ENCODE data around the gene IARS2. TPM values are rescaled to one million over a fixed set of nuclear protein-coding genes. Genes with fewer than 3 reads are reported as not detected.

IARS2 gene
- polyA plus RNA-seq (2012; ENCODE audit: insufficient read length, low read depth): 45.4 TPM

DNA sequence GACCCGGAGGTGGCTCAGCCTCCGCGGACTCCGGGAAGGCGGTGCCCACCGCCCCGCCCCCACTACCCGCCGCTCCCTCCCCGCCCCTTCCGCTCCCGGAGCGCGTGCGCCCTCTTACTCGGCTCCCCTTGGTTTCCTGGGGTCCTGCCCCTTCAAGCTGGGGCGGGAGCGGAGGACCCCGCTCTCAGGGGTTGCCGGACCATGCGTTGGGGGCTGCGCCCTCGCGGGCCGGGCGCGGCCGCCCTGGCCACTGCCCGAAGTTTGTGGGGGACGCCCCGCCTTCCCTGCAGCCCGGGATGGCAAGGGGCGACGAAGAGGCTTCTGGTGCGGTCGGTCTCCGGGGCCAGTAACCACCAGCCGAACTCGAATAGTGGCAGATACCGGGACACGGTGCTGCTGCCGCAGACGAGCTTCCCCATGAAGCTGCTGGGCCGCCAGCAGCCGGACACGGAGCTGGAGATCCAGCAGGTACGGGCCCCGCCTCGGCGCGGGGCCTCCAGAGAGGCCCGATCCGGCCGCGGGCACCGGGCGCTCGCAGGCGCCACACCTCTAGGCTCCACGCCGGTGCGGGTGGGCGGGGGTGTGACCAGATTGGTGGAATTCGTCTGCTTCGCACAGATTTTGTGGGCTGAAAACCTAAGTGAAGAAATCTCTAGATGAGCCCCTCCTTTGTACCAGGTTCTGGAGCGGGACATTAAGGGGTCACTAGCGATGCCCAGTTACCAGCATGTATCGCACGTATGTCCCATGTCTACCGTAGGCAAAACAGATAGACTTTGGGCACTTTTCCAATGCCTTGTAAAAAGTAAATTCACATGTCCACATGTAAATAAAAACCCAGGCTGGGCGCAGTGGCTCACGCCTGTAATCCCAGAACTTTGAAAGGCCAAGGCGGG is at the start of gene IARS2:
Gene IARS2, plus strand, starts transcription at position 117 of the 896 bp plus-strand sequence. Its CDS starts 85 bp downstream, at position 202.
- peak; percentile 59; the same call in 1 of the 2 replicates for TF ChIP-seq TAF1 (IDR thresholded peaks at IDR 0.05; ENCODE audit: borderline replicate concordance, insufficient read depth, low read length)
- peak; percentile 79 for TF ChIP-seq POLR2AphosphoS5 (IDR thresholded peaks at IDR 0.05; ENCODE audit: low read depth, low read length)
- TF ChIP-seq FOXP2 (optimal IDR thresholded peaks at IDR 0.05; ENCODE audit: borderline replicate concordance, extremely low read depth, extremely low read length, insufficient read depth): no peak
- TF ChIP-seq, protein P1, sequence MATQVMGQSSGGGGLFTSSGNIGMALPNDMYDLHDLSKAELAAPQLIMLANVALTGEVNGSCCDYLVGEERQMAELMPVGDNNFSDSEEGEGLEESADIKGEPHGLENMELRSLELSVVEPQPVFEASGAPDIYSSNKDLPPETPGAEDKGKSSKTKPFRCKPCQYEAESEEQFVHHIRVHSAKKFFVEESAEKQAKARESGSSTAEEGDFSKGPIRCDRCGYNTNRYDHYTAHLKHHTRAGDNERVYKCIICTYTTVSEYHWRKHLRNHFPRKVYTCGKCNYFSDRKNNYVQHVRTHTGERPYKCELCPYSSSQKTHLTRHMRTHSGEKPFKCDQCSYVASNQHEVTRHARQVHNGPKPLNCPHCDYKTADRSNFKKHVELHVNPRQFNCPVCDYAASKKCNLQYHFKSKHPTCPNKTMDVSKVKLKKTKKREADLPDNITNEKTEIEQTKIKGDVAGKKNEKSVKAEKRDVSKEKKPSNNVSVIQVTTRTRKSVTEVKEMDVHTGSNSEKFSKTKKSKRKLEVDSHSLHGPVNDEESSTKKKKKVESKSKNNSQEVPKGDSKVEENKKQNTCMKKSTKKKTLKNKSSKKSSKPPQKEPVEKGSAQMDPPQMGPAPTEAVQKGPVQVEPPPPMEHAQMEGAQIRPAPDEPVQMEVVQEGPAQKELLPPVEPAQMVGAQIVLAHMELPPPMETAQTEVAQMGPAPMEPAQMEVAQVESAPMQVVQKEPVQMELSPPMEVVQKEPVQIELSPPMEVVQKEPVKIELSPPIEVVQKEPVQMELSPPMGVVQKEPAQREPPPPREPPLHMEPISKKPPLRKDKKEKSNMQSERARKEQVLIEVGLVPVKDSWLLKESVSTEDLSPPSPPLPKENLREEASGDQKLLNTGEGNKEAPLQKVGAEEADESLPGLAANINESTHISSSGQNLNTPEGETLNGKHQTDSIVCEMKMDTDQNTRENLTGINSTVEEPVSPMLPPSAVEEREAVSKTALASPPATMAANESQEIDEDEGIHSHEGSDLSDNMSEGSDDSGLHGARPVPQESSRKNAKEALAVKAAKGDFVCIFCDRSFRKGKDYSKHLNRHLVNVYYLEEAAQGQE (IDR thresholded peaks at IDR 0.05; ENCODE audit: insufficient read depth in 1 of 2, low read depth in 2 of 2, low read length in 2 of 2): 0 out of 4 replicates have a peak, but pooled peaks of 1 of the 2 experiments have one; percentile 25
- TF ChIP-seq SIN3A (IDR thresholded peaks at IDR 0.05; ENCODE audit: borderline replicate concordance, insufficient read depth, low read length): peak; percentile 46; the same call in 1 of the 2 replicates

DNA sequence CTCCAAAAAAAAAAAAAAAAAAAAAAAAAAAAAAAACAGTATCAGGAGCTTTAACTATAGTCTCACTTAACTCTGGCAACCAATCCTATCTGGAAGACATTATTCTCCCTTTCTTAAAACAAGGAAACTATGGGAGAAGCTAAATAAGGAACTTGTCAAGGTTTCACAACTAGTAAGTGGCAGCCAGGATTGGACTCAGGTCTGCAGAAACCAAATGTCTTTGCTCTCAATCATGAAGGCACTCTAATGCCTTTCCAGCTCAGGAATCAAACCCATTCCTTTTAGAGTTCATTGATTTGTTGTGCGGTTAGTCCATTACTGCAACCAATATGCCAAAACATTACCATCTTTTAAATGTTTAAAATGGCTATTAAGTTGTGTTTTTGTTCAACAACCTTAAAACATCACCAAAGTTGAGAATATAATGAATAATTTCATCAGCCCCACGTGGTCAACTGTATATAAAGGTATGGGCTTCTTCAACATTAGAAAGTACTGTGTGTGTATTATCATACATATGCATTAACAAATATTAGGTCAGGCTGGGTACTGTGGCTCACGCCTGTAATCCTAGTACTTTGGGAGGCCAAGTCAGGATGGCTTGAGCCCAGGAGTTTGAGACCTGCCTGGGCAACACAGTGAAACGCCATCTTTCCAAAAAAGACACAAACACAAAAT is 49.1 kb upstream of the IARS2 start:
- TF ChIP-seq TAF1 (IDR thresholded peaks at IDR 0.05; ENCODE audit: borderline replicate concordance, insufficient read depth, low read length) (no peak), POLR2AphosphoS5 (IDR thresholded peaks at IDR 0.05; ENCODE audit: low read depth, low read length) (no peak), SIN3A (IDR thresholded peaks at IDR 0.05; ENCODE audit: borderline replicate concordance, insufficient read depth, low read length) (no peak), FOXP2 (optimal IDR thresholded peaks at IDR 0.05; ENCODE audit: borderline replicate concordance, extremely low read depth, extremely low read length, insufficient read depth) (no peak)
- TF ChIP-seq, protein P1 (IDR thresholded peaks at IDR 0.05; ENCODE audit: insufficient read depth in 1 of 2, low read depth in 2 of 2, low read length in 2 of 2): no peak

DNA sequence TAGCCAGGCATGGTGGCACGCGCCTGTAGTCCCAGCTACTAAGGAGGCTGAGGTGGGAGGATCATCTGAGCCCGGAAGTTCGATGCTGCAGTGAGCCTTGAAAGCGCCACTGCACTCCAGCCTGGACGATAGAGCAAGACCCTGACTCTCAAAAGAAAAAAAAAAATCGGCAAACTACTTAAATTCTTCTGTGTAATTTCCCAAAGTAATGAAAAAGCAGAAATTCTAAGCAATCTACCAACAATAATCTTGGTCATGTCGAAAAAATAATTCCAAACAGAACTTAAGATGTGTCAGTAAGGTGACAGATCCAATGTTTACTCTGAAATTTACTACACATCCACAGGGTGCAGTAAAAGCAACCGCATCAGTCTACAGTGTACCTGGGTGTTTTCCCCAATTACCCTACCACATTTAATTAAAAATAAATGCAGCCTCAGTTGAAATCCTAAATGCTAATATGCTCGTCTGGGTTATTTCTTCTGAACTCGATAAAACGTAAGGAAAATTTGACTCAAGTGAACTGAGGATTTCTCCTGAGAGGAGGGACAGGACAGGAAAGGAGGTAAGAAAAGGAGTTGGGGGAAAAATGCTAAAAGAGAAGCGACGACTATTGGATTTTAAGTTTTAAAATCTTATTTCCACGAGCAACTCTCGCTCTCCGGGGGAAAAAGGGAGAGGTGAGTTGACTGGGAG is 48.4 kb upstream of the IARS2 start:
- TF ChIP-seq SIN3A (IDR thresholded peaks at IDR 0.05; ENCODE audit: borderline replicate concordance, insufficient read depth, low read length) (no peak), POLR2AphosphoS5 (IDR thresholded peaks at IDR 0.05; ENCODE audit: low read depth, low read length) (no peak), TAF1 (IDR thresholded peaks at IDR 0.05; ENCODE audit: borderline replicate concordance, insufficient read depth, low read length) (no peak), FOXP2 (optimal IDR thresholded peaks at IDR 0.05; ENCODE audit: borderline replicate concordance, extremely low read depth, extremely low read length, insufficient read depth) (no peak)
- TF ChIP-seq, protein P1 (IDR thresholded peaks at IDR 0.05; ENCODE audit: insufficient read depth in 1 of 2, low read depth in 2 of 2, low read length in 2 of 2): no peak

DNA sequence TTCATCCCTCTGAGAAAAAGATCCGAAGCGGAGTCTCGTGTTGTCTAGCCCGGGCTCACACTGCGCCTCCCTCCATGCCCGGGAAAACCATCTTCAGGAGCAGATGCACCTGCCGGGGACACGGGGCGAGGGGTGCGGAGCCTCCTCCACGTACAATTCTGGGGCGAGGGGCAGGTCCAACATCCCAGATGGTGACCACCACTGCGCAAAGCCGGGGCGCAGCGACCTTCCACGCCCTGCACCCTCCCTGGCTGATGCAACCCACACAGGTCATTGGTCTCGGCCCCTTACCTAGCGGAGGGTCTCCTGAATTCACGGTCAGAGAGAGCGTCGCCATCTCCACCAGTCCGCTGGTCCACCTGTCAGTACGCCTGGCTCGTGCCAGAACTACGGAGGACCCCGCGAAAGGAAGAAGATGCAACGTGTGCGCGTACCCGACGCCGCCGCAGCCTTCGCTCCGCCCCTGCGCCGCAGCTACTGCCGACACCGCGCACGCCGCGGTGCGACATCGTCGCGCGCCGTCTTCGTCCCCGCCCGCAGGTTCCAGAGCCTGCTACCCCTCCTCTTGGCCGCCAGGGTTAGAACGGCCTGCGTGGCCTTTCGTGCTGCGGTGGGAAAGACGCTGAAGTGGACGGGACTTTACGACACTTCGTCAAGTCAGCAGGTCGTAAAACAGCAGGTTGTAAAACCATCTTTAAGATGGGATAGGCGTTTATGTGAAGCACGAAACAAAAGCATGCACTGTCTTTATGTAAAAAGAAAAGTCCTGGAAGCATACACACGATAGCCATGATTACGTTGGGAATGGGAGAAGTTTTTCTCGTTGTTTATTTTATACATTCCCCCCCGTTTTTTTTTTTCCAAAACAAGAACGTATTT is 47.6 kb upstream of the IARS2 start, which contains the start of gene EPRS1:
Gene EPRS1, minus strand, starts transcription at position 454 of the 879 bp plus-strand sequence. Its CDS starts 117 bp downstream, at position 337.
- peak; percentile 95; the same call in 1 of the 2 replicates for TF ChIP-seq TAF1 (IDR thresholded peaks at IDR 0.05; ENCODE audit: borderline replicate concordance, insufficient read depth, low read length)
- TF ChIP-seq POLR2AphosphoS5 (IDR thresholded peaks at IDR 0.05; ENCODE audit: low read depth, low read length): peak; percentile 90
- TF ChIP-seq FOXP2 (optimal IDR thresholded peaks at IDR 0.05; ENCODE audit: borderline replicate concordance, extremely low read depth, extremely low read length, insufficient read depth): peak; percentile 99
- TF ChIP-seq, protein P1 (IDR thresholded peaks at IDR 0.05; ENCODE audit: insufficient read depth in 1 of 2, low read depth in 2 of 2, low read length in 2 of 2): no peak
- no peak for TF ChIP-seq SIN3A (IDR thresholded peaks at IDR 0.05; ENCODE audit: borderline replicate concordance, insufficient read depth, low read length)
